Adipocyte (in vitro differentiated cells): ENCODE data around the gene ANK2.

Source experiments
- DNase-seq: peaks from one replicate; pipeline ENCODE4 v3.0.0-alpha.2; 2015; ENCODE audit warnings: low read depth
- H3K27me3 ChIP-seq: replicated peaks from 2 replicates; pipeline ENCODE4 v1.7.0; 2013; ENCODE audit warnings: mild to moderate bottlenecking, low read length, moderate library complexity; ENCODE audit not compliant: control insufficient read depth, insufficient read depth
- H3K36me3 ChIP-seq: 2 replicates; pipeline ENCODE4 v1.7.0; 2013; ENCODE audit warnings: low read length, mild to moderate bottlenecking, moderate library complexity; ENCODE audit not compliant: control insufficient read depth, insufficient read depth, severe bottlenecking
- H3K4me1 ChIP-seq: 2 replicates; pipeline ENCODE4 v1.7.0; 2013; ENCODE audit warnings: mild to moderate bottlenecking, low read length, moderate library complexity; ENCODE audit not compliant: control insufficient read depth, insufficient read depth
- H3K4me3 ChIP-seq: 2 replicates; pipeline ENCODE4 v1.7.0; 2013; ENCODE audit warnings: mild to moderate bottlenecking, low read length, moderate library complexity
- H3K9ac ChIP-seq: 2 replicates; pipeline ENCODE4 v1.7.0; 2013; ENCODE audit warnings: mild to moderate bottlenecking, low read length, moderate library complexity
- H3K9me3 ChIP-seq: 2 replicates; pipeline ENCODE4 v1.7.0; 2013; ENCODE audit warnings: mild to moderate bottlenecking, low read length, moderate library complexity; ENCODE audit not compliant: control insufficient read depth

ANK2 gene

DNA sequence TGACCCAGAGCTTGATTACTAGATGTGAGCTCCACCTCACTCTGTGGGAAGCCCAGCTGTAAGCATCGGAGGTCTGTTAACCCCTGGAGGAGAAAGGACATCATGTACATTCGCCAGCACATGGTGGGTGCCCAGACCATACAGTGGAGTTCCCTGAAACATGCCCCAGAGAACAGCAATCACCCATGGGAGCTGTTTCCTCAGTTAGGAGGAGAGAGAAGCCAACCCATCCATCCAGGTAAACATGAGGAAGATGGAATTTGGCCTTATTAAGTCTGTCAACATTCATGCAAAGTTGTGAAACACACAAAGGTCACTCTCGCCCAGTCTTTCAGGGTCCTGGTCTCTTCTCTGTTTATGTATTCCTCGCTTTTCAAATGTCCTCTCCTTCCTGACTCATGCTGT lies 354.7 kb downstream of the ANK2 start:
- Histone ChIP-seq H3K36me3 (no peaks in the 10 kb centered on the region), H3K4me1 (no peaks in the 10 kb centered on the region), H3K27me3 (no peaks in the 10 kb centered on the region), H3K9me3 (no peaks in the 10 kb centered on the region), H3K9ac (no peak overlapping the region), H3K4me3 (no peak overlapping the region)
- DNase-seq = no peak

DNA sequence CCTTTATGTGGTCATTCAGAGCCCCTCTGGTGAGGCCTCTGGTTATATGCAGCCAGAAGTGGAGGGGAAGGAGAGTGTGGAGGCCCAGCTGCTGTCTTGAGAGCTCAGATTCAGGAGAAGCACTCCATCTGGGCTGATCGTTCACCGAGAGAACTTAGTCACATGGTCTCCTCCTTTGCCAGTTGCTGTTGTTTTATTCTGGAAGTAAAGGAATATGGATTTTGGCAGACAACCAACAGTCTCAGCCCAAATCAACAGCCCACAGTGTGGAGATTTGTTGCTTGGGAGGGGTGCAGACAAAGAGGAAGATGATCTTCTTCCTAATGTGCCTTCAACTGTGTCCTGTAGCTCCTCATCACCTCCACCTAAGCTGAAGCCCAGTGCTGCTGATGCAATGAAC lies 355.4 kb downstream of the ANK2 start:
- Histone ChIP-seq H3K9ac (no peak overlapping the region), H3K4me3 (no peak overlapping the region), H3K36me3 (no peaks in the 10 kb centered on the region), H3K4me1 (no peaks in the 10 kb centered on the region), H3K9me3 (no peaks in the 10 kb centered on the region), H3K27me3 (no peaks in the 10 kb centered on the region)
- no peak for DNase-seq

DNA sequence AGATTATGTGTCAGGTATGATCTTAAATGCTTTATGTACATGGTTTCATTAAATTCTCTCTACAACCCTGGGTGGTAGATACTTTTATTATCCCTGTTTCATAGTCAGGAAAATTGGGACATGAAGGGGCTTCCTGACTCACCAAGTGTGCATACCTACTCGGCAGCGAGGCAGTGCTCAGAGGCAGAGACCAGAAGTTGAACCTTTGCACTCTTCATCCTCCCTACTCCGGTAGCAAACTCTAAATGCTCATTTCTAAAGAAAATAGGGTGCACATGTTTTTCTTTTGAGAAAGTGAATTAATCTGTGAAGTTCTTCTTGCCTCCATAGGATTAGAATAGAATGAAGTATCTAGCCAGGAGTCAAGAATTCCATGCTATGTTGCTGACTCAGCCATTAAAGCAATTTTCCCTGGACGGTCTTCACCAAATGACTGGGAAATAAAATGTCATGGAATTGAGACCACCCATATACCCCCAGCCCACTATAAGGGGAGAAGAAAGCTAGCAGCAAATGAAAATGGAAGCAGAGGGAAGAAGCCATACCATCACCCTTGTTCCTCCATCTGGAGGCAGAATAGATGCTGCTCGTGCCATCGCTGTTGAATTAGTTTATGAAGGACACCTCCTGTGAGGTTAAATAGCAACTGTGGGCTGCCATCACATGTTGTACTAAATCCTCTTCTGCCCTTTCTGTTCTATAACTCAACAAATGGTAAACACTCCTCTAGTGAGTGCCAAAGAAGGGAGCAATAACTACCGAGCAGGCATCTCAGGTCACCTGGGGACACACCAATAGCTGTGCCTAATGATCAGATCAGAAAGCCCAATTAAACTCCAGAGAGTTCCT lies 356.6 kb downstream of the ANK2 start:
- Histone ChIP-seq H3K27me3 (no peaks in the 10 kb centered on the region), H3K4me1 (peaks cover 9% of the 10 kb centered on the region), H3K4me3 (no peak overlapping the region), H3K36me3 (no peaks in the 10 kb centered on the region), H3K9ac (no peak overlapping the region), H3K9me3 (no peaks in the 10 kb centered on the region)
- no peak for DNase-seq

DNA sequence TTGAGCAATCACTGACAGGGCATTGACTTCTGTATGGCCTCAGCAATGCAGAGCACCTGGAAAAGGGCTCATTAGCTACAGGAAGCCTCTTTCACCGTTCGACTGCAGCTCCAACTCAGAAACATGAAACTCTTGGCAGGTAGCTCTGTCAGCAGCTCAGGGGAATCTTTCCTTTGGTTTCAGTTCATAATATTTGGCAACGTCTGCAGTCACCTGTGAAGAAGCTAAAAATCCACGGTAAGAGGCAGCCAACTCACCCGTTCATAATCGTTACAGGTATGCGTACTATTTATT lies 357.2 kb downstream of the ANK2 start:
- Histone ChIP-seq H3K36me3 (no peaks in the 10 kb centered on the region), H3K4me1 (peaks cover 14% of the 10 kb centered on the region), H3K9me3 (no peaks in the 10 kb centered on the region), H3K27me3 (no peaks in the 10 kb centered on the region), H3K9ac (no peak overlapping the region), H3K4me3 (no peak overlapping the region)
- DNase-seq = no peak

DNA sequence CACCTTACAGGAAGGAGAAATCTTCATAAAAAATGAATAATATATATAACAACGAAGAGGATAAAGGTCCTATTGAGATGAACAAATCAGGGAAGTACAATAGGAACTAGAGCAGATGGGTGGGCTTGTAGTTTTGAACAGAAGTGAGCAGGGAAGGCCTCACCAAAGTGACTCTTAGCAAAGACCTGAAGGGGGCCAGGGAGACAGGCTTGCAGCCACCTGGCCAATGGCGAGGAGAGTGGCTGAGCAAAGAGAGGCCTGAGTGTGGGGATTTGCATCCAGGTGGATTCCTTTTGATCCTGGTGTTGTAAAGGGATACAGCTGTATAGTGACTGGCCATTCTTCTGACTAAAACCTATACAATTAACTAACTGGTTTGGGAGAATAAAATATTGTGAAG lies 358.0 kb downstream of the ANK2 start:
- no peak overlapping the region for H3K9ac ChIP-seq
- H3K4me3 ChIP-seq = no peak overlapping the region
- no peaks in the 10 kb centered on the region for H3K27me3 ChIP-seq
- DNase-seq = no peak
- no peaks in the 10 kb centered on the region for H3K36me3 ChIP-seq
- H3K9me3 ChIP-seq = no peaks in the 10 kb centered on the region
- H3K4me1 ChIP-seq = peaks cover 18% of the 10 kb centered on the region

DNA sequence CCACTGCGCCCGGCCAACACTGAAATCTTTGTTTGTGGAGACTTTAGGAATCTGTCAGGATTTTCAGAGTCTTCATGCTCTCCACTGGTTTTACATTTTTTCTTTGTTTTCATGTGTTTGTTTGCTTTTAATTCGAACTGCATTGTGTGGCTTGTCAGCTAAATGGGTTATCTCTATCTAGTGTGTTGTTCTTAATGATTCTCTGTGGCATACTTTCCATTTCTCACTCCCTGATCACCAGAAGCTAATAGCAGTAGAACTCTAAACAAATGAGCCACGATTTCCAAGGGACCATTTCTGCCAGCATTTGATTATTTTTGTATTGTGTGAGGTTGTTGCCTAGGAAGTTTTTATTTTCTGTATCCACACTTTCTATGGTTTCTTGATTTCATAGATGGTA lies 359.7 kb downstream of the ANK2 start:
- DNase-seq = no peak
- Histone ChIP-seq H3K9ac (no peak overlapping the region), H3K36me3 (no peaks in the 10 kb centered on the region), H3K4me1 (peaks cover 22% of the 10 kb centered on the region), H3K9me3 (no peaks in the 10 kb centered on the region), H3K4me3 (no peak overlapping the region), H3K27me3 (no peaks in the 10 kb centered on the region)

DNA sequence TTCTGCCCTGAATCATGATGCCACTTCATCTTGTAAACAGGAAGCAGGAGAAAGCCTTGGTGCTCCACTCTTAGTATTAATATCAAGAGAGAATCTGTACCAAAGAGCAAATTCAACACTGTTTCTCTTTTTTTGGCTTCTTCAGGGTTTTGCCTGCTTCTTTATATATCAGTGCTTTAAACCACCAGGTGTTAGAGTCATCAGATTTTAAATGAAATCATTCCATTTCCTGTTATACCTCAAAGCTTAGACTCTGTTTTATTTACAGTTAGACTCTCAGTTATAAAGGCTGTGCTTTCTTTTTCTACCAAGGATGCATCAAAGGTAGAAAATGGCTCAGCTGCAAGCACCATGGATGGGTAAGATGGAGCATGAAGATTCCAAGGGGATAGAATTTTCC lies 361.2 kb downstream of the ANK2 start:
- Histone ChIP-seq H3K27me3 (no peaks in the 10 kb centered on the region), H3K9ac (no peak overlapping the region), H3K4me1 (peaks cover 25% of the 10 kb centered on the region), H3K36me3 (no peaks in the 10 kb centered on the region), H3K9me3 (no peaks in the 10 kb centered on the region), H3K4me3 (no peak overlapping the region)
- no peak for DNase-seq

DNA sequence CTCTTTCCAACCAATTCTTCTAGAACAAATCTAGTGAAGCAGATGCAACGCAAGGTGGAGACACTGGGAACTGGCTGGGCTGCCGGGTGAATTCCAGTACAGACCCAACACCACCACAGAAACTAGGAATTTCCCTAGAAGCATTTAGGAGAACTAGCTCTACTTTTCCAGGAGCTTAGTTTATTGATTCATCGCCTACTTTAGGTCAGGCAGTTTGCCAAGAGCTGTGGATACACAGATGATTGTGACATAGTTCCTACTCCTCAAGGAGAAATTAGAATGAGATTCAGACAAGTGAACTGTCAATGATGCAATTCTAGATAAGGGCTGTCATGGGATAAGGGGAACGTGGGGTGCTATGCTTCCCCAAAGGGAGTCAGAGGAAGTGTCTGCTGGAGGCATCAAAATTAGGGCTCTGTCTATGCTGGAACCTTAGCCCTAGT lies 362.1 kb downstream of the ANK2 start:
- Histone ChIP-seq H3K9ac (no peak overlapping the region), H3K27me3 (no peaks in the 10 kb centered on the region), H3K4me1 (peaks cover 25% of the 10 kb centered on the region), H3K9me3 (no peaks in the 10 kb centered on the region), H3K36me3 (no peaks in the 10 kb centered on the region), H3K4me3 (no peak overlapping the region)
- DNase-seq = peak; percentile 84

DNA sequence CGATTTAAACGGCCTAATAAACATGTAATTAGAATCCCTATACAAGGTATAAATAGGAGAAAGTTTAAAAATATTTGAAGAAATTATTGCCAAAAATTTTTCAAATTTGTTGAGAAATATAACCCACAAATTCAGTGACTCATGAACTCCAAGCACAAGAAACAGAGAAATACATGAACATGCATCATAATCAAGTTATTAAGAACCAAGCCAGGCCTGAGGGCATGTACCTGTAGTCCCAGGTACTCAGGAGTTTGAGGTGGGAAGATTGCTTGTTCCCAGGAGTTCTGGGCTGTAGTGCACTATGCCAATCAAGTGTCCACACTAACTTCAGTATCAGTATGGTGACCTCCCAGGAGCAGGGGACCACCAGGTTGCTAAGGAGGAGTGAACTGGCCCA lies 370.2 kb downstream of the ANK2 start:
- no peaks in the 10 kb centered on the region for H3K27me3 ChIP-seq
- no peak overlapping the region for H3K9ac ChIP-seq
- peaks cover 16% of the 10 kb centered on the region for H3K9me3 ChIP-seq
- no peaks in the 10 kb centered on the region for H3K4me1 ChIP-seq
- H3K4me3 ChIP-seq = no peak overlapping the region
- H3K36me3 ChIP-seq = no peaks in the 10 kb centered on the region
- no peak for DNase-seq

DNA sequence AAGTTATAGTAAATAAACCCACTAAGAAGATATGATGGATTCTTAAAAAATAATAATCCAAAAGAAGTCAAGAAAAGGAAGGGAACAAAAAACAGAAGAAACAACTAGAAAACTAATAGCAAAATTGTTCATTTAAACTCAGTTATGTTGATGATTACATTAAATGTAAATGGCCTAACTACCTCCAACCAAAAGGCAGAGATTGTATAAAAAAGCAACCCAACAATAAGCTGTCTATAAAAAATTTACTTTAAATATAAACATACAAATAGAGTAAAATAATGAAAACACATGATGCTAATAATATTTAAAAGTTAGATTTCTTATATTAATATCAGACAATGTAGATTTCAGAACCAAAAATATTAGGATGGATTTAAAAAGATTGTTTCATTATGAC lies 371.5 kb downstream of the ANK2 start:
- no peak overlapping the region for H3K9ac ChIP-seq
- no peaks in the 10 kb centered on the region for H3K4me1 ChIP-seq
- no peaks in the 10 kb centered on the region for H3K27me3 ChIP-seq
- DNase-seq = no peak
- H3K36me3 ChIP-seq = no peaks in the 10 kb centered on the region
- peaks cover 16% of the 10 kb centered on the region for H3K9me3 ChIP-seq
- H3K4me3 ChIP-seq = peak overlapping the region; percentile 23

DNA sequence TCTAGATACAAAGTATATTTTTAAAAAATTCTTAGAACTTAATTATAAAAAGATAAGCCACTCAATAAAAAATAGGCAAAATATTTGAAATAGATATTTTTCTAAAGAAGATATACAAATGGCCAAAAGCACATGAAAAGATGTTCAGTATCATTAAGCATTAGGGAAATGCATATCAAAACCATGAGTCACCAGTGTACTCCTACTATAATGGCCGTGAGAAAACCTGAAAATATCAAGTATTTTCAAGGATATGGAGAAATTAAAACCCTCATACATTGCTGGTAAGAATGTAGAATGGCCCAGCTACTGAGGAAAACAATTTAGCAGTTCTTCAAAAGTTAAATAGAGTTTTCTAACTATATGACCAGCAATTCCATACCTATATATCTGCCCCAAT lies 374.2 kb downstream of the ANK2 start:
- no peak for DNase-seq
- H3K9ac ChIP-seq = no peak overlapping the region
- H3K4me1 ChIP-seq = no peaks in the 10 kb centered on the region

DNA sequence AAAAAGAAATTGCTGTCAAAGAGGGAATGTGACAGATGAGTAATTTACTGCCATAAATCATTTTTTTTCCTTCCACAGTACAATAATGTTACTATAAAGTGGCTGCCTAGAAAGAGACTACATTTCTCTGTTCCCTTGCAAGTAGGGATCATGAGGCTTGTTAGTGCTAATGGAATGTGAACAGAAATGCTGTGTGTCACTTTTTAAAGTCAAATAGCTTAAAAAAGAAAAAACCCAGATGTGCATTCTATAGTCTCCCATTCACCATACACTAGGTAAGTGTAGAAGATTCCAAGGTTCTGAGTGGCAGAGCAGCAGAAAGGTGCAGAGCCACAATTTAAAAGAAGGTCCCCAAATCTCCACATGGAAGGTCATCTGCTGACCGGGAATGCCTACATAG lies 383.7 kb downstream of the ANK2 start:
- Histone ChIP-seq H3K9me3 (no peaks in the 10 kb centered on the region), H3K27me3 (no peaks in the 10 kb centered on the region), H3K9ac (peak overlapping the region; percentile 62), H3K36me3 (no peaks in the 10 kb centered on the region), H3K4me3 (peak overlapping the region; percentile 58), H3K4me1 (peaks cover 53% of the 10 kb centered on the region)
- no peak for DNase-seq

More for the DNA sequence above, 374.2 kb downstream of the ANK2 start:
- H3K4me3 ChIP-seq = no peak overlapping the region
- H3K9me3 ChIP-seq = peaks cover 16% of the 10 kb centered on the region
- H3K27me3 ChIP-seq = no peaks in the 10 kb centered on the region
- no peaks in the 10 kb centered on the region for H3K36me3 ChIP-seq
